CD8-positive, alpha-beta memory T cell (primary cell): ENCODE measurements around the gene SLC25A39. TPM values are rescaled to one million over a fixed set of nuclear protein-coding genes. Genes with fewer than 3 reads are reported as not detected.
A peak's percentile ranks its signal among the peaks of the same experiment; 100 is the strongest.

ENCODE experiments used
- CTCF ChIA-PET: fragments of 350-600 bp; sonication (Branson Sonifier 250); formaldehyde crosslinking; loops from one replicate; lab custom pipeline; 2021; ENCODE audit warnings: antibody characterized with exemption; lab: Charles Lee
- POLR2A ChIA-PET: fragments of 350-600 bp; sonication (Branson Sonifier 250); formaldehyde crosslinking; loops from one replicate; lab custom pipeline; 2021; ENCODE audit warnings: antibody characterized with exemption; lab: Charles Lee
- DNase-seq, 5 donors: peaks; one replicate each; pipeline versions ENCODE4 v3.0.0 to v3.0.0-alpha.2; 2020 to 2022; ENCODE audit warnings: mixed read lengths in 1 of 5
- H3K27ac ChIP-seq: one replicate; pipeline ENCODE4 v1.7.0; 2013; ENCODE audit warnings: low read depth, mild to moderate bottlenecking, low read length, moderate library complexity
- H3K27me3 ChIP-seq: 2 replicates; pipeline ENCODE4 v1.7.0; 2013; ENCODE audit warnings: low read length, mild to moderate bottlenecking; ENCODE audit not compliant: insufficient read depth, poor library complexity, severe bottlenecking
- H3K36me3 ChIP-seq: 2 replicates; pipeline ENCODE4 v1.7.0; 2013; ENCODE audit warnings: mild to moderate bottlenecking, low read length, moderate library complexity; ENCODE audit not compliant: insufficient read depth
- H3K4me1 ChIP-seq: 2 replicates; pipeline ENCODE4 v1.7.0; 2013; ENCODE audit warnings: mild to moderate bottlenecking, low read length, moderate library complexity; ENCODE audit not compliant: insufficient read depth
- H3K4me3 ChIP-seq: 2 replicates; pipeline ENCODE4 v1.7.0; 2013; ENCODE audit warnings: mild to moderate bottlenecking, low read length
- H3K9me3 ChIP-seq: 2 replicates; pipeline ENCODE4 v1.7.0; 2013; ENCODE audit warnings: mild to moderate bottlenecking, low read length
- H3K27ac Mint-ChIP-seq, 8 donors: one replicate each; pipeline ENCODE4 v1.8.0; 2020 to 2021; ENCODE audit warnings: mixed read lengths in 8 of 8, mild to moderate bottlenecking in 6 of 8, inconsistent platforms in 3 of 8, moderate library complexity in 3 of 8
- H3K27me3 Mint-ChIP-seq, 2 donors: one replicate each; pipeline ENCODE4 v1.8.0; 2020 to 2021; ENCODE audit warnings: mixed read lengths in 2 of 2, mild to moderate bottlenecking in 1 of 2, moderate library complexity in 1 of 2
- H3K36me3 Mint-ChIP-seq, 3 donors: one replicate each; pipeline ENCODE4 v1.8.0; 2020 to 2021; ENCODE audit warnings: mixed read lengths in 3 of 3, inconsistent platforms in 1 of 3, mild to moderate bottlenecking in 1 of 3
- H3K4me1 Mint-ChIP-seq, 3 donors: one replicate each; pipeline ENCODE4 v1.8.0; 2020 to 2021; ENCODE audit warnings: mixed read lengths in 3 of 3, inconsistent platforms in 1 of 3, mild to moderate bottlenecking in 1 of 3
- H3K4me3 Mint-ChIP-seq, 7 donors: one replicate each; pipeline ENCODE4 v1.8.0; 2020 to 2021; ENCODE audit warnings: mixed read lengths in 7 of 7, mild to moderate bottlenecking in 6 of 7, moderate library complexity in 4 of 7, inconsistent platforms in 2 of 7
- H3K9me3 Mint-ChIP-seq, 5 donors: one replicate each; pipeline ENCODE4 v1.8.0; 2020 to 2022; ENCODE audit warnings: mixed read lengths in 5 of 5, mild to moderate bottlenecking in 3 of 5, moderate library complexity in 2 of 5, inconsistent platforms in 1 of 5
- polyA plus RNA-seq: library from polyadenylated mRNA; unstranded; fragments of 300-500 nt; fragmentation: Illumina TruSeq; gene quantifications from one replicate; pipeline ENCODE4 v1.2.3, GENCODE V29; 2021
- total RNA-seq, 2 experiments: library from RNA; stranded (reverse); gene quantifications; one replicate each; pipeline ENCODE4 v1.2.3, GENCODE V29; 2021

SLC25A39 gene
- total and polyA plus RNA-seq, 3 experiments from 2014 or later, result 133 to 174 (median 159) TPM

GRCh38 chr17:44309472-44309871 is 15.2 kb downstream of the SLC25A39 start:
- H3K27ac Mint-ChIP-seq, result peak overlapping the region in 1 of 8 donors; percentile 41
- no peak overlapping the region for H3K27ac ChIP-seq
- H3K4me3 Mint-ChIP-seq, result peak overlapping the region in 2 of 7 donors; percentile 38 to 63
- peaks cover 9 to 28% (median 16%) of the 10 kb centered on the region in 3 donors for H3K4me1 Mint-ChIP-seq
- H3K9me3 ChIP-seq, result no peaks in the 10 kb centered on the region
- no peak overlapping the region for H3K4me3 ChIP-seq
- no peaks in the 10 kb centered on the region for H3K9me3 Mint-ChIP-seq
- CTCF ChIA-PET, result interaction anchor here (1.6 to 3.5 kb wide), 2 partner anchors 22 to 99 kb away, joined by 3 to 13 read pairs; no protein-coding TSS in a partner anchor
- H3K27me3 Mint-ChIP-seq, result peaks cover 27 to 47% of the 10 kb centered on the region in 2 donors
- POLR2A ChIA-PET, result interaction anchor here (1.0 to 2.0 kb wide), 3 partner anchors 17 to 88 kb away, joined by 3 to 6 read pairs (median 6); no protein-coding TSS in a partner anchor
- H3K36me3 Mint-ChIP-seq, result peaks cover 0 to 1% (median 0%) of the 10 kb centered on the region in 3 donors
- peaks cover 16% of the 10 kb centered on the region for H3K4me1 ChIP-seq
- H3K27me3 ChIP-seq, result peaks cover 18% of the 10 kb centered on the region
- no peaks in the 10 kb centered on the region for H3K36me3 ChIP-seq
- no peak for DNase-seq

- Histone ChIP-seq H3K4me1 (peaks cover 16% of the 10 kb centered on the region), H3K27ac (no peak overlapping the region), H3K4me3 (no peak overlapping the region), H3K9me3 (no peaks in the 10 kb centered on the region), H3K36me3 (no peaks in the 10 kb centered on the region), H3K27me3 (peaks cover 12% of the 10 kb centered on the region)
- CTCF ChIA-PET, result interaction anchor here (0.8 to 3.5 kb wide), 3 partner anchors 22 to 98 kb away, joined by 3 to 13 read pairs (median 3); no protein-coding TSS in a partner anchor
- Mint-ChIP-seq H3K4me1 (peaks cover 13 to 28% (median 17%) of the 10 kb centered on the region in 3 donors), H3K9me3 (no peaks in the 10 kb centered on the region), H3K27ac (no peak overlapping the region), H3K36me3 (peaks cover 0 to 3% (median 1%) of the 10 kb centered on the region in 3 donors), H3K27me3 (peaks cover 27 to 45% of the 10 kb centered on the region in 2 donors), H3K4me3 (peak overlapping the region in 6 of 7 donors; percentile 36 to 72 (median 46))
- POLR2A ChIA-PET, result interaction anchor here (0.6 to 2.0 kb wide), 4 partner anchors 18 to 752 kb away, joined by 3 to 6 read pairs (median 4); partner anchors contain the start of gene NMT1
- DNase-seq, result no peak
These were observed 15.8 kb downstream of the SLC25A39 start for GRCh38 chr17:44308865-44309264.

GRCh38 chr17:44308320-44308818 is 16.3 kb downstream of the SLC25A39 start, which contains the start of gene RUNDC3A:
Gene RUNDC3A (plus strand): TSS chr17:44308601. CDS start chr17:44308833, 232 bp downstream.
- H3K27me3 Mint-ChIP-seq, result peaks cover 28 to 44% of the 10 kb centered on the region in 2 donors
- peaks cover 14 to 28% (median 17%) of the 10 kb centered on the region in 3 donors for H3K4me1 Mint-ChIP-seq
- no peaks in the 10 kb centered on the region for H3K9me3 Mint-ChIP-seq
- H3K4me3 Mint-ChIP-seq, result peak within 1 kb of the TSS; percentile 17 to 72 (median 49)
- H3K36me3 Mint-ChIP-seq, result peaks cover 0 to 3% (median 1%) of the 10 kb centered on the region in 3 donors
- Histone ChIP-seq H3K4me3 (no peak within 1 kb of the TSS), H3K36me3 (no peaks in the 10 kb centered on the region), H3K9me3 (no peaks in the 10 kb centered on the region), H3K27ac (no peak within 1 kb of the TSS), H3K27me3 (peaks cover 12% of the 10 kb centered on the region), H3K4me1 (peaks cover 16% of the 10 kb centered on the region)
- peak within 1 kb of the TSS in 1 of 8 donors; percentile 79 for H3K27ac Mint-ChIP-seq
- CTCF ChIA-PET, result interaction anchor here (0.8 to 3.5 kb wide), 3 partner anchors 23 to 98 kb away, joined by 3 to 13 read pairs (median 3); no protein-coding TSS in a partner anchor
- DNase-seq, result peak; percentile 79 to 88 (median 83)
- POLR2A ChIA-PET, result interaction anchor here (0.6 to 2.0 kb wide), 4 partner anchors 19 to 753 kb away, joined by 3 to 6 read pairs (median 4); partner anchors contain the start of gene NMT1

- CTCF ChIA-PET, result interaction anchor here (0.8 to 3.5 kb wide), 3 partner anchors 23 to 97 kb away, joined by 3 to 13 read pairs (median 3); no protein-coding TSS in a partner anchor
- H3K4me1 ChIP-seq, result peaks cover 16% of the 10 kb centered on the region
- Mint-ChIP-seq H3K27ac (peak overlapping the region in 2 of 8 donors; percentile 11 to 79), H3K4me3 (peak overlapping the region; percentile 17 to 72 (median 58)), H3K9me3 (no peaks in the 10 kb centered on the region), H3K4me1 (peaks cover 14 to 28% (median 17%) of the 10 kb centered on the region in 3 donors), H3K27me3 (peaks cover 27 to 44% of the 10 kb centered on the region in 2 donors), H3K36me3 (peaks cover 0 to 3% (median 1%) of the 10 kb centered on the region in 3 donors)
- peaks cover 12% of the 10 kb centered on the region for H3K27me3 ChIP-seq
- POLR2A ChIA-PET, result interaction anchor here (1.2 to 2.0 kb wide), 3 partner anchors 19 to 86 kb away, joined by 3 to 6 read pairs (median 6); no protein-coding TSS in a partner anchor
- H3K4me3 ChIP-seq, result no peak overlapping the region
- H3K27ac ChIP-seq, result no peak overlapping the region
- no peak for DNase-seq
- no peaks in the 10 kb centered on the region for H3K9me3 ChIP-seq
- H3K36me3 ChIP-seq, result no peaks in the 10 kb centered on the region
These were observed 17.0 kb downstream of the SLC25A39 start for GRCh38 chr17:44307387-44308186.

- POLR2A ChIA-PET, result no interaction called here
- Histone ChIP-seq H3K36me3 (no peaks in the 10 kb centered on the region), H3K4me1 (peaks cover 16% of the 10 kb centered on the region), H3K27me3 (peaks cover 12% of the 10 kb centered on the region), H3K9me3 (no peaks in the 10 kb centered on the region), H3K27ac (no peak overlapping the region), H3K4me3 (no peak overlapping the region)
- CTCF ChIA-PET, result interaction anchor here (0.8 kb wide), 1 partner anchor 162 kb away, joined by 3 read pairs; no protein-coding TSS in a partner anchor
- Mint-ChIP-seq H3K9me3 (no peaks in the 10 kb centered on the region), H3K4me1 (peaks cover 14 to 22% (median 15%) of the 10 kb centered on the region in 3 donors), H3K36me3 (peaks cover 0 to 3% (median 1%) of the 10 kb centered on the region in 3 donors), H3K27ac (no peak overlapping the region), H3K4me3 (no peak overlapping the region), H3K27me3 (peaks cover 31 to 51% of the 10 kb centered on the region in 2 donors)
- DNase-seq, result no peak
These were observed 20.0 kb downstream of the SLC25A39 start for GRCh38 chr17:44304651-44305050.

- ChIA-PET CTCF (interaction anchor here (0.9 kb wide), 1 partner anchor 16 kb away, joined by 3 read pairs; no protein-coding TSS in a partner anchor), POLR2A (no interaction called here)
- no peak overlapping the region for H3K4me3 Mint-ChIP-seq
- Histone ChIP-seq H3K27me3 (no peaks in the 10 kb centered on the region), H3K4me1 (no peaks in the 10 kb centered on the region), H3K4me3 (no peak overlapping the region), H3K9me3 (no peaks in the 10 kb centered on the region), H3K36me3 (no peaks in the 10 kb centered on the region), H3K27ac (no peak overlapping the region)
- H3K27ac Mint-ChIP-seq, result no peak overlapping the region
- no peak for DNase-seq
- no peaks in the 10 kb centered on the region for H3K4me1 Mint-ChIP-seq
- peaks cover 11 to 38% of the 10 kb centered on the region in 2 donors for H3K27me3 Mint-ChIP-seq
- H3K36me3 Mint-ChIP-seq, result no peaks in the 10 kb centered on the region
- H3K9me3 Mint-ChIP-seq, result no peaks in the 10 kb centered on the region
These were observed 26.6 kb downstream of the SLC25A39 start for GRCh38 chr17:44297975-44298374.

- DNase-seq, result no peak
- no peaks in the 10 kb centered on the region for H3K36me3 Mint-ChIP-seq
- Histone ChIP-seq H3K27me3 (no peaks in the 10 kb centered on the region), H3K4me1 (no peaks in the 10 kb centered on the region), H3K4me3 (no peak overlapping the region), H3K9me3 (no peaks in the 10 kb centered on the region), H3K36me3 (no peaks in the 10 kb centered on the region), H3K27ac (no peak overlapping the region)
- peaks cover 9 to 28% of the 10 kb centered on the region in 2 donors for H3K27me3 Mint-ChIP-seq
- ChIA-PET CTCF (no interaction called here), POLR2A (no interaction called here)
- no peak overlapping the region for H3K4me3 Mint-ChIP-seq
- H3K27ac Mint-ChIP-seq, result no peak overlapping the region
- no peaks in the 10 kb centered on the region for H3K4me1 Mint-ChIP-seq
- no peaks in the 10 kb centered on the region for H3K9me3 Mint-ChIP-seq
These were observed 31.0 kb downstream of the SLC25A39 start for GRCh38 chr17:44293509-44294226.
